Measurements from ENCODE around the gene C20orf141. TPM values are rescaled to one million over a fixed set of nuclear protein-coding genes. Genes with fewer than 3 reads are reported as not detected.

C20orf141 gene
- total RNA-seq, 3 donors from 2014 or later (not counting 1 experiment from before 2014, with no cell fraction given) = not detected

DNA sequence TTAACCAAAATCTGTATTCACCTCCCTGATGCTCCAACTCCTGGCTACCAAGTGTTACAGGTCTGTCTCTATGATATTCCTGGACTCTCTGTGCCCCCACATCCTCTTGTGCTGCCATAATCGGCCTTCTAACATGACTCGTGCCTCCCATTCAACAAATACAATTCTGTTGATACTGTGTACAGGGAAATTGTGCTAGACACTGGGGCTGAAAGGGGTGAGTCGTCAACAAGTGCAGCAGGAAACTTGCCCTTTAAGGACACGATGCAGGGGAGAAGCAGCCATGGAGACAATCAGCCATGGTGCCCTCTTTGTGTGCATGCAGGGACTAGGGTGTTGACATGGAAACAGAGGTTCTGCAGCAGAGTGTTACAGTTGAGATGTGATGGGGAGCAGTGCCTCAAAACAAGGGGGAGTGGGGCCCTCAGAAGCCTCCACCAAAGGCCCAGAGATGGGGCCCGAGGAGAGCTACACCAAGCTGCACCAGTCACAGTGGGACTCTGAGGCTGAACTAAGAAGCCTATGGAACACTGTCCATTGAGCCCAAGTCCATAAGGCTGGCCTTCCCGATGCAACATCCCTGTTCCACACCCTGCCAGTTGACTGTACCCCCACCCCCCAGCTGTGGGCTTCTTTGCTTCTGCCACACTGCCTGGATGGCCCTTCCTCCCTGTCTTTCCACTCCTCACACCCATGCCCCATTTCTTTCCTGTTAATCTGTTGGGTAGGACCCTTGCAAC lies 22.6 kb downstream of the C20orf141 start:
- peaks cover 14 to 36% of the 10 kb centered on the region in 2 donors for H3K4me1 Mint-ChIP-seq
- TF ChIP-seq, protein P1, sequence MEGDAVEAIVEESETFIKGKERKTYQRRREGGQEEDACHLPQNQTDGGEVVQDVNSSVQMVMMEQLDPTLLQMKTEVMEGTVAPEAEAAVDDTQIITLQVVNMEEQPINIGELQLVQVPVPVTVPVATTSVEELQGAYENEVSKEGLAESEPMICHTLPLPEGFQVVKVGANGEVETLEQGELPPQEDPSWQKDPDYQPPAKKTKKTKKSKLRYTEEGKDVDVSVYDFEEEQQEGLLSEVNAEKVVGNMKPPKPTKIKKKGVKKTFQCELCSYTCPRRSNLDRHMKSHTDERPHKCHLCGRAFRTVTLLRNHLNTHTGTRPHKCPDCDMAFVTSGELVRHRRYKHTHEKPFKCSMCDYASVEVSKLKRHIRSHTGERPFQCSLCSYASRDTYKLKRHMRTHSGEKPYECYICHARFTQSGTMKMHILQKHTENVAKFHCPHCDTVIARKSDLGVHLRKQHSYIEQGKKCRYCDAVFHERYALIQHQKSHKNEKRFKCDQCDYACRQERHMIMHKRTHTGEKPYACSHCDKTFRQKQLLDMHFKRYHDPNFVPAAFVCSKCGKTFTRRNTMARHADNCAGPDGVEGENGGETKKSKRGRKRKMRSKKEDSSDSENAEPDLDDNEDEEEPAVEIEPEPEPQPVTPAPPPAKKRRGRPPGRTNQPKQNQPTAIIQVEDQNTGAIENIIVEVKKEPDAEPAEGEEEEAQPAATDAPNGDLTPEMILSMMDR (IDR thresholded peaks at IDR 0.05) = no peak
- 97% methylated on average over 5 of the region's 6 CpGs for WGBS (ENCODE audit: insufficient coverage)
- H3K9me3 Mint-ChIP-seq = no peaks in the 10 kb centered on the region
- no peaks in the 10 kb centered on the region for H3K27me3 ChIP-seq (ENCODE audit: control insufficient read depth, insufficient read depth, low read length)
- no peak overlapping the region for H3K27ac ChIP-seq (ENCODE audit: low read length)
- no peaks in the 10 kb centered on the region for H3K9me3 ChIP-seq (ENCODE audit: control insufficient read depth, insufficient read depth, low read length)
- no peak overlapping the region for H3K4me3 ChIP-seq (ENCODE audit: low read length)
- H3K27ac Mint-ChIP-seq = no peak overlapping the region
- no peak overlapping the region for H3K4me3 Mint-ChIP-seq
- intact Hi-C loops (cut with micrococcal nuclease) = no loop called here
- H3K27me3 Mint-ChIP-seq (ENCODE audit: low read depth in 2 of 2) = no peaks in the 10 kb centered on the region
- no peaks in the 10 kb centered on the region for H3K36me3 Mint-ChIP-seq
- ATAC-seq = no peak
- peaks cover 3% of the 10 kb centered on the region for H3K36me3 ChIP-seq (ENCODE audit: control insufficient read depth, insufficient read depth, low read length)
- no peak for DNase-seq
- peaks cover 26% of the 10 kb centered on the region for H3K4me1 ChIP-seq (ENCODE audit: control insufficient read depth, insufficient read depth, low read length)

DNA sequence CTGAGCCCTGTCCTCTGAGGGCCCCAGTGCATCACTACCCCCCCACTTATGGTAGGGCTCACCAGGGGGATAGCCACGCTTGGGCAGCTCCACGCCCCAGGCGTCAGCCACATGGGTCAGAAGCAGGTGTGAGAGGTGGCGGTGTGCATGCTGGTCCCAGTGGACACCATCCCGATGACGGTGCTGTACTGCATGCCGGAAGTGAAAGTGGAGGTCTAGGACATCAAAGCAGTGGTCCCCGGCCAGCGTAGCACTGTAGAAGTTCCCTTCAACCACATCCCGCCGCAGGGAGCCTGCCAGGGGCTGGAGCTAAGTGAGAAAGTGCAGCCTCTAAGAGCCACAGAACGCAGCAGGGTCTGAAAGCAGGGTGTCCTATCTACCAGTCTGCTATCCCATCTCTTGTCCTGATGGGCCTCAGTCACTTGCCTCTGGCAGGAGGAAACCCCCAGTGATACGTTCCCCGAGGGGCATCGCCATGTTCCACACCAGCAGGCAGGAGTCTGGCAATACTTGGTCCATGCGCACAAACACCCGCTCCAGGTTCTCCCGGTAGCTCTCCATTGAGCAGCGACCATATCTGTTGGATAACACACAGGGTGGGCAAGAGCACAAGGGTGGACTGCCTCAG lies 23.5 kb downstream of the C20orf141 start:
- H3K4me3 Mint-ChIP-seq = peak overlapping the region; percentile 52
- peaks cover 26% of the 10 kb centered on the region for H3K4me1 ChIP-seq (ENCODE audit: control insufficient read depth, insufficient read depth, low read length)
- H3K27ac Mint-ChIP-seq = no peak overlapping the region
- H3K36me3 ChIP-seq (ENCODE audit: control insufficient read depth, insufficient read depth, low read length) = peaks cover 3% of the 10 kb centered on the region
- DNase-seq = no peak
- H3K27me3 ChIP-seq (ENCODE audit: control insufficient read depth, insufficient read depth, low read length) = no peaks in the 10 kb centered on the region
- intact Hi-C loops (cut with micrococcal nuclease) = no loop called here
- WGBS (ENCODE audit: insufficient coverage) = 94% methylated on average over 19 of the region's 19 CpGs
- no peaks in the 10 kb centered on the region for H3K9me3 Mint-ChIP-seq
- no peaks in the 10 kb centered on the region for H3K27me3 Mint-ChIP-seq (ENCODE audit: low read depth in 2 of 2)
- H3K27ac ChIP-seq (ENCODE audit: low read length) = no peak overlapping the region
- H3K36me3 Mint-ChIP-seq = no peaks in the 10 kb centered on the region
- H3K4me3 ChIP-seq (ENCODE audit: low read length) = no peak overlapping the region
- peaks cover 14 to 36% of the 10 kb centered on the region in 2 donors for H3K4me1 Mint-ChIP-seq
- ATAC-seq = no peak
- TF ChIP-seq, protein P1 (IDR thresholded peaks at IDR 0.05) = no peak
- H3K9me3 ChIP-seq (ENCODE audit: control insufficient read depth, insufficient read depth, low read length) = no peaks in the 10 kb centered on the region

DNA sequence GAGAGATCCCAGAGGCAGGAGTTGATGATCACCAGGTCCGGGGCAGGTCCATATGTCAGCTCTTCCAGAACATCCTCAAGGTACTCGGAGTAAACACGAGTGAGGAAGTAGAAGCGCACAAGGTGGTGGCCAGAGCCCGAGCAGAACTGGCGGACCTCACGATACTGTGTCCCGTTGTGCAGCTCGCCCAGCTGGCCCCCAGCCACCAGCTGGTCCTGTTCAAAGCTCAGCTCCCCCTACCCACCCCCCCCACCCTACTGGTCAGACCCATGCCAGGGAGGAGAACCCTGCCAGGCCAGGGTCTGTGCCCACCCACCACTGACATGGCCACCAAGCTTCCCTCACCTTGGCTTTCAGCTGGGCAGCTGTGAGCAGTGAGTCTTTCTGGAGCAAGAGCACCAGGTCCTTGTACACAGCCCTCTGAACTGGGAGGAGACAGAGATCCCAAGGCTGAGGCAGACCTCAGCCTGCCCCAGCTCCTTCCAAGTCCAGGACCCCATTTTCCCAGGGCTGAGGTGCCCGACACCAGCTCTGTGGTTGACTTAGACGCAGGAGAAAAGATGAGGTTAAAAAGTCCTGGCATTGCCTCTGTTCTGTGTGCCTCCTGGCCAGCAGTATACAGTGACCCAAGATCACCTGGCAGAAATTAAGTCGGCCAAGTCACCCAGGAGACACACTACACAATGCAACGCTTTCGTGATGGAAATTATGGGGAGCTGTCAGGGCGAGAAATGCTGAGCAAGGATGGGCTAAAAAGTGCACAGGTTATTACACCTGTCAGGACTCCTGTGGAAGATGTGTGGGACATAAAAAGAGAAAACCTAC lies 24.3 kb downstream of the C20orf141 start:
- Histone ChIP-seq H3K36me3 (ENCODE audit: control insufficient read depth, insufficient read depth, low read length) (peaks cover 7% of the 10 kb centered on the region), H3K27ac (ENCODE audit: low read length) (no peak overlapping the region), H3K27me3 (ENCODE audit: control insufficient read depth, insufficient read depth, low read length) (no peaks in the 10 kb centered on the region), H3K4me3 (ENCODE audit: low read length) (no peak overlapping the region), H3K4me1 (ENCODE audit: control insufficient read depth, insufficient read depth, low read length) (peaks cover 26% of the 10 kb centered on the region), H3K9me3 (ENCODE audit: control insufficient read depth, insufficient read depth, low read length) (no peaks in the 10 kb centered on the region)
- H3K36me3 Mint-ChIP-seq = no peaks in the 10 kb centered on the region
- H3K27ac Mint-ChIP-seq = peak overlapping the region; percentile 81 to 95
- H3K9me3 Mint-ChIP-seq = no peaks in the 10 kb centered on the region
- ATAC-seq (no peak), DNase-seq (no peak)
- H3K27me3 Mint-ChIP-seq (ENCODE audit: low read depth in 2 of 2) = no peaks in the 10 kb centered on the region
- intact Hi-C loops (cut with micrococcal nuclease) = no loop called here
- H3K4me1 Mint-ChIP-seq = peaks cover 21 to 43% of the 10 kb centered on the region in 2 donors
- TF ChIP-seq, protein P1 (IDR thresholded peaks at IDR 0.05) = no peak
- peak overlapping the region; percentile 86 for H3K4me3 Mint-ChIP-seq
- WGBS (ENCODE audit: insufficient coverage) = 98% methylated on average over 15 of the region's 15 CpGs

Data from natural killer cell (primary cell).